GM23338 (cell line): ENCODE results near the gene CWC27. TPM values are rescaled to one million over a fixed set of nuclear protein-coding genes. Genes with fewer than 3 reads are reported as not detected.

ENCODE experiments used
- ATAC-seq: fragments of 200-7000 bp; cut with Tn5 transposase; 3 replicates; pipeline ENCODE4 v1.9.1; 2020
- DNase-seq: peaks from one replicate; pipeline ENCODE4 v3.0.0-alpha.2; 2015; ENCODE audit warnings: low spot score
- H2AFZ ChIP-seq: fragments of 200-600 bp; sonication (generic); 2 replicates; pipeline ENCODE4 v1.8.0; 2016; ENCODE audit warnings: antibody characterized with exemption, mild to moderate bottlenecking, moderate library complexity
- H3F3A ChIP-seq: fragments of 200-600 bp; sonication (generic); replicated peaks from 2 replicates; pipeline ENCODE4 v1.8.0; 2017; ENCODE audit warnings: antibody characterized with exemption, mixed run types, low read depth
- H3K27ac ChIP-seq: fragments of 200-600 bp; sonication (generic); 2 replicates; pipeline ENCODE4 v1.6.1; 2016; ENCODE audit warnings: low read depth
- H3K27me3 ChIP-seq: fragments of 200-600 bp; sonication (generic); 2 replicates; pipeline ENCODE4 v1.8.0; 2016; ENCODE audit warnings: mild to moderate bottlenecking, mixed run types, moderate library complexity; ENCODE audit not compliant: insufficient read depth
- H3K36me3 ChIP-seq: fragments of 200-600 bp; sonication (generic); 2 replicates; pipeline ENCODE4 v1.8.0; 2016; ENCODE audit warnings: mild to moderate bottlenecking; ENCODE audit not compliant: insufficient read depth
- H3K4me1 ChIP-seq: fragments of 200-600 bp; sonication (generic); 2 replicates; pipeline ENCODE4 v1.8.0; 2016; ENCODE audit warnings: mild to moderate bottlenecking, moderate library complexity; ENCODE audit not compliant: insufficient read depth
- H3K4me2 ChIP-seq: fragments of 200-600 bp; sonication (generic); 2 replicates; pipeline ENCODE4 v1.7.1; 2017; ENCODE audit warnings: mixed run types
- H3K4me3 ChIP-seq: fragments of 200-600 bp; sonication (generic); 2 replicates; pipeline ENCODE4 v1.6.1; 2016; ENCODE audit warnings: mixed run types
- H3K79me2 ChIP-seq: fragments of 200-600 bp; sonication (generic); replicated peaks from 2 replicates; pipeline ENCODE4 v1.8.0; 2017; ENCODE audit warnings: mild to moderate bottlenecking; ENCODE audit not compliant: insufficient read depth
- H3K9me2 ChIP-seq: fragments of 200-600 bp; sonication (generic); 2 replicates; pipeline ENCODE4 v1.8.0; 2017; ENCODE audit not compliant: insufficient read depth
- H4K20me1 ChIP-seq: fragments of 200-600 bp; sonication (generic); replicated peaks from 2 replicates; pipeline ENCODE4 v1.8.0; 2017; ENCODE audit warnings: mild to moderate bottlenecking; ENCODE audit not compliant: insufficient read depth
- H3K27ac Mint-ChIP-seq: 2 replicates; pipeline ENCODE4 v1.8.0; 2020; ENCODE audit warnings: inconsistent platforms, mild to moderate bottlenecking, moderate library complexity, mixed read lengths
- H3K27me3 Mint-ChIP-seq: 3 replicates; pipeline ENCODE4 v1.8.0; 2022; ENCODE audit warnings: low read depth, mild to moderate bottlenecking, moderate library complexity, mixed read lengths, inconsistent platforms; ENCODE audit not compliant: insufficient read depth, poor library complexity
- H3K36me3 Mint-ChIP-seq: 3 replicates; pipeline ENCODE4 v1.8.0; 2021; ENCODE audit warnings: low read depth, mild to moderate bottlenecking, inconsistent platforms, moderate library complexity, mixed read lengths
- H3K4me1 Mint-ChIP-seq: 3 replicates; pipeline ENCODE4 v1.8.0; 2020; ENCODE audit warnings: mild to moderate bottlenecking, inconsistent platforms, mixed read lengths
- H3K4me3 Mint-ChIP-seq: 3 replicates; pipeline ENCODE4 v1.8.0; 2021; ENCODE audit warnings: moderate library complexity, mild to moderate bottlenecking, inconsistent platforms, mixed read lengths
- H3K9me3 Mint-ChIP-seq: 3 replicates; pipeline ENCODE4 v1.8.0; 2020; ENCODE audit warnings: moderate library complexity, mild to moderate bottlenecking, inconsistent platforms, mixed read lengths
- CREB1 ChIP-seq: fragments of 250-450 bp; sonication (Bioruptor Pico); IDR thresholded peaks from 2 replicates; pipeline ENCODE4 v1.5.0; 2020; ENCODE audit warnings: low read depth, mild to moderate bottlenecking, moderate library complexity
- CTCF ChIP-seq, 2 experiments: fragments of 200-600 bp in 1 of 2; sonication (generic) in 1 of 2; conservative IDR thresholded peaks; 2 replicates each; pipeline versions ENCODE4 v1.5.1 to v1.6.1; 2016 to 2017; ENCODE audit warnings: antibody characterized with exemption in 2 of 2, low read depth in 2 of 2, mild to moderate bottlenecking in 2 of 2, moderate library complexity in 1 of 2
- ETS1 ChIP-seq: IDR thresholded peaks from 2 replicates; pipeline ENCODE4 v1.6.1; 2016; ENCODE audit warnings: antibody characterized with exemption
- EZH2 ChIP-seq: fragments of 200-600 bp; sonication (generic); IDR thresholded peaks from one replicate; pipeline ENCODE4 v1.8.0; 2017; ENCODE audit warnings: antibody characterized with exemption, mild to moderate bottlenecking, low read depth; ENCODE audit not compliant: unreplicated experiment
- EZH2phosphoT487 ChIP-seq: fragments of 200-600 bp; sonication (generic); IDR thresholded peaks from one replicate; pipeline ENCODE4 v1.8.1; 2018; ENCODE audit warnings: antibody characterized with exemption; ENCODE audit not compliant: unreplicated experiment
- JUNB ChIP-seq: IDR thresholded peaks from one replicate; pipeline ENCODE4 v1.6.1; 2016; ENCODE audit warnings: antibody characterized with exemption; ENCODE audit not compliant: unreplicated experiment
- NANOG ChIP-seq: IDR thresholded peaks from 2 replicates; pipeline ENCODE4 v1.6.1; 2016; ENCODE audit warnings: antibody characterized with exemption, borderline replicate concordance
- POLR2AphosphoS5 ChIP-seq: IDR thresholded peaks from 2 replicates; pipeline ENCODE4 v1.6.1; 2016; ENCODE audit warnings: antibody characterized with exemption, low read depth
- STAT1 ChIP-seq: IDR thresholded peaks from one replicate; pipeline ENCODE4 v1.6.1; 2016; ENCODE audit warnings: antibody characterized with exemption; ENCODE audit not compliant: unreplicated experiment
- ZNF114 ChIP-seq: fragments of 250-450 bp; sonication (Bioruptor Pico); IDR thresholded peaks from 2 replicates; pipeline ENCODE4 v1.5.0; 2020; ENCODE audit warnings: mild to moderate bottlenecking, moderate library complexity
- ZNF331 ChIP-seq: fragments of 250-450 bp; sonication (Bioruptor Pico); IDR thresholded peaks from 2 replicates; pipeline ENCODE4 v1.5.0; 2020; ENCODE audit warnings: low read depth, mild to moderate bottlenecking, moderate library complexity
- ZNF462 ChIP-seq: fragments of 250-450 bp; sonication (Bioruptor Pico); IDR thresholded peaks from 2 replicates; pipeline ENCODE4 v1.5.0; 2020; ENCODE audit warnings: mild to moderate bottlenecking, moderate library complexity
- polyA plus RNA-seq: library from polyadenylated mRNA; unstranded; fragments of >200 nt; fragmentation: Nextera tagmentation; extraction: Ambion mirVana; gene quantifications from 2 replicates; pipeline ENCODE4 v1.2.1, GENCODE V29; 2016
- total RNA-seq: library from RNA; depleted of rRNA; stranded (reverse); fragments of >200 nt; shearing (Covaris generic); gene quantifications from 2 replicates; pipeline ENCODE4 v1.2.3, GENCODE V29; 2014
- TF ChIP-seq, protein P1 (sequence below): IDR thresholded peaks from one replicate; pipeline ENCODE4 v1.6.1; 2018; ENCODE audit warnings: antibody characterized with exemption; ENCODE audit not compliant: unreplicated experiment

CWC27 gene
- total and polyA plus RNA-seq, 2 experiments from 2014 or later = 27.7 to 115 TPM

DNA sequence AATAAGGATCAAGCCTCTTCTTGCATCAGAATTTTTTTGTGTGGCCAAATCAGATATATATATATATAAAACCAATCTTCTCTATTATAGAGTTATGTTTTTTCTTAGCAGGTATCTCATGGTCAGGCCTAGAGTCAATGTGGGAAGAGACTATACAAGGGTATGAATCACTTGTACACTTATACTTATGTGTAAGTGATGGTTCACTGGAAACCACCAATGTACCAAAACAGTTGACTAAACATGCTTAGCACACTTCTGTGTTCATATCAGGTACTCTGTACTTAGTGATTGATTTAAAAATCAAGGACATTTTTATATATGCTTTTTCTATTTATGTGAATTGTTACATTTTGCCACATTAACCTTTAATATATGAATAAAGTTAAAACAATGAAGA, 92.6 kb downstream of the CWC27 start:
- H3K4me1 Mint-ChIP-seq = no peaks in the 10 kb centered on the region
- no peak overlapping the region for H3K27ac Mint-ChIP-seq
- TF ChIP-seq EZH2 (no peak), EZH2phosphoT487 (no peak), STAT1 (no peak), CTCF (conservative IDR thresholded peaks at IDR 0.05; ENCODE audit: low read depth in 2 of 2) (no peak), ZNF462 (CRISPR knock-in tag) (no peak), POLR2AphosphoS5 (no peak), NANOG (no peak), JUNB (no peak), CREB1 (no peak), ZNF114 (CRISPR knock-in tag) (no peak), ZNF331 (CRISPR knock-in tag) (no peak), ETS1 (no peak)
- TF ChIP-seq, protein P1, sequence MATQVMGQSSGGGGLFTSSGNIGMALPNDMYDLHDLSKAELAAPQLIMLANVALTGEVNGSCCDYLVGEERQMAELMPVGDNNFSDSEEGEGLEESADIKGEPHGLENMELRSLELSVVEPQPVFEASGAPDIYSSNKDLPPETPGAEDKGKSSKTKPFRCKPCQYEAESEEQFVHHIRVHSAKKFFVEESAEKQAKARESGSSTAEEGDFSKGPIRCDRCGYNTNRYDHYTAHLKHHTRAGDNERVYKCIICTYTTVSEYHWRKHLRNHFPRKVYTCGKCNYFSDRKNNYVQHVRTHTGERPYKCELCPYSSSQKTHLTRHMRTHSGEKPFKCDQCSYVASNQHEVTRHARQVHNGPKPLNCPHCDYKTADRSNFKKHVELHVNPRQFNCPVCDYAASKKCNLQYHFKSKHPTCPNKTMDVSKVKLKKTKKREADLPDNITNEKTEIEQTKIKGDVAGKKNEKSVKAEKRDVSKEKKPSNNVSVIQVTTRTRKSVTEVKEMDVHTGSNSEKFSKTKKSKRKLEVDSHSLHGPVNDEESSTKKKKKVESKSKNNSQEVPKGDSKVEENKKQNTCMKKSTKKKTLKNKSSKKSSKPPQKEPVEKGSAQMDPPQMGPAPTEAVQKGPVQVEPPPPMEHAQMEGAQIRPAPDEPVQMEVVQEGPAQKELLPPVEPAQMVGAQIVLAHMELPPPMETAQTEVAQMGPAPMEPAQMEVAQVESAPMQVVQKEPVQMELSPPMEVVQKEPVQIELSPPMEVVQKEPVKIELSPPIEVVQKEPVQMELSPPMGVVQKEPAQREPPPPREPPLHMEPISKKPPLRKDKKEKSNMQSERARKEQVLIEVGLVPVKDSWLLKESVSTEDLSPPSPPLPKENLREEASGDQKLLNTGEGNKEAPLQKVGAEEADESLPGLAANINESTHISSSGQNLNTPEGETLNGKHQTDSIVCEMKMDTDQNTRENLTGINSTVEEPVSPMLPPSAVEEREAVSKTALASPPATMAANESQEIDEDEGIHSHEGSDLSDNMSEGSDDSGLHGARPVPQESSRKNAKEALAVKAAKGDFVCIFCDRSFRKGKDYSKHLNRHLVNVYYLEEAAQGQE = no peak
- H3F3A ChIP-seq = no peaks in the 10 kb centered on the region
- H3K79me2 ChIP-seq = no peaks in the 10 kb centered on the region
- H3K27ac ChIP-seq = no peak overlapping the region
- no peaks in the 10 kb centered on the region for H4K20me1 ChIP-seq
- H3K9me3 Mint-ChIP-seq = no peaks in the 10 kb centered on the region
- DNase-seq = no peak
- H3K36me3 Mint-ChIP-seq = no peaks in the 10 kb centered on the region
- H3K4me3 Mint-ChIP-seq = no peak overlapping the region
- H3K27me3 ChIP-seq = no peaks in the 10 kb centered on the region
- peaks cover 4% of the 10 kb centered on the region for H3K27me3 Mint-ChIP-seq
- H3K4me1 ChIP-seq = no peaks in the 10 kb centered on the region
- no peak overlapping the region for H2AFZ ChIP-seq
- no peak overlapping the region for H3K4me2 ChIP-seq
- no peaks in the 10 kb centered on the region for H3K36me3 ChIP-seq
- ATAC-seq = no peak
- H3K4me3 ChIP-seq = no peak overlapping the region
- H3K9me2 ChIP-seq = no peaks in the 10 kb centered on the region
